Spinal cord (tissue), 10 donors: ENCODE results near the gene CFAP54. TPM values are rescaled to one million over a fixed set of nuclear protein-coding genes. Genes with fewer than 3 reads are reported as not detected.
A peak's percentile ranks its signal among the peaks of the same experiment; 100 is the strongest.

Source experiments
- DNase-seq, 6 donors: peaks; one replicate each; pipeline versions ENCODE4 v3.0.0 to v3.0.0-alpha.2; 2013 to 2015; ENCODE audit warnings: low spot score in 6 of 6, low read depth in 4 of 6
- H3K27ac ChIP-seq: one replicate; pipeline ENCODE4 v1.5.1; 2013; ENCODE audit warnings: low read depth, low read length, control low read depth
- H3K27me3 ChIP-seq: one replicate; pipeline ENCODE4 v1.6.1; 2013; ENCODE audit warnings: low read length; ENCODE audit not compliant: control insufficient read depth, insufficient read depth
- H3K36me3 ChIP-seq: one replicate; pipeline ENCODE4 v1.6.1; 2013; ENCODE audit warnings: low read length; ENCODE audit not compliant: control insufficient read depth, insufficient read depth
- H3K4me1 ChIP-seq: one replicate; pipeline ENCODE4 v1.6.1; 2013; ENCODE audit warnings: low read length; ENCODE audit not compliant: control insufficient read depth, insufficient read depth
- H3K4me3 ChIP-seq: one replicate; pipeline ENCODE4 v1.5.1; 2013; ENCODE audit warnings: low read depth, low read length, control low read depth
- H3K9me3 ChIP-seq: one replicate; pipeline ENCODE4 v1.6.1; 2013; ENCODE audit warnings: low read length; ENCODE audit not compliant: control insufficient read depth, insufficient read depth
- WGBS: methylation state at CpG from one replicate; pipeline ENCODE4 v1.1.5; 2013; ENCODE audit warnings: missing lambda C conversion rate; ENCODE audit not compliant: insufficient coverage; 5-methylcytosine and 5-hydroxymethylcytosine counted together
- polyA plus RNA-seq, 2 donors: library from polyadenylated mRNA; unstranded; fragments of 120-200 nt; gene quantifications; one replicate each; pipeline ENCODE4 v1.2.1, GENCODE V29; 2013; ENCODE audit not compliant: insufficient read length in 2 of 2
- total RNA-seq, 2 donors: library from RNA; depleted of rRNA in 1 of 2; stranded (reverse); fragments of 120-200 nt in 1 of 2; fragments of >200 nt in 1 of 2; gene quantifications; one replicate each; pipeline versions ENCODE4 v1.2.3 to v1.2.4, GENCODE V29; 2013 to 2014
- donor health status: healthy.

The CFAP54 gene
- total and polyA plus RNA-seq, 4 donors = 3.3 to 21.3 (median 11.1) TPM

- Histone ChIP-seq H3K27ac (no peak overlapping the region), H3K27me3 (no peaks in the 10 kb centered on the region), H3K36me3 (no peaks in the 10 kb centered on the region), H3K4me1 (no peaks in the 10 kb centered on the region), H3K4me3 (no peak overlapping the region), H3K9me3 (no peaks in the 10 kb centered on the region)
- no CpG with 5 or more reads among the region's 2 CpGs for WGBS
- no peak for DNase-seq
Measured at GRCh38 chr12:96861656-96862055, 372.3 kb downstream of the CFAP54 start.

DNA sequence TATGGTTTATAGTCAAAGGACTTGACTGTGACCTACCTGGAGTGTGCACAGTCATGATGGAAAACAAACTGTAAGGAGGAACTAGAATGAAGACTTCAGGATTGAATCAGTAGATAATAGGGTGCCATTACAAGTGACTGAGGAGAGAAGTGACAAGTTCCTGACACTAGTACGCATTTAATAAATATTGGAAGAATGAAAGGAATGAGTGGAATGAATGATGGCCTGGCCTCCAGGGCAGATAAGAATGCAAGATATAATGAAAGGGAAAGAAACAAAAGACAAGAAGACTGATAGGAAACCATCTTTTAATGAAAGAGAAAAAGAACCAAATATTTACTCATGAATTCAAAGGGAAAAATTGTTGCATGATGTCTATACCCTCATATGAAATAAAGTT lies 372.9 kb downstream of the CFAP54 start:
- H3K27ac ChIP-seq = no peak overlapping the region
- H3K4me1 ChIP-seq = no peaks in the 10 kb centered on the region
- H3K9me3 ChIP-seq = no peaks in the 10 kb centered on the region
- H3K27me3 ChIP-seq = no peaks in the 10 kb centered on the region
- H3K36me3 ChIP-seq = no peaks in the 10 kb centered on the region
- WGBS = 80% methylated on average over 1 of the region's 1 CpG
- H3K4me3 ChIP-seq = no peak overlapping the region
- no peak for DNase-seq

DNA sequence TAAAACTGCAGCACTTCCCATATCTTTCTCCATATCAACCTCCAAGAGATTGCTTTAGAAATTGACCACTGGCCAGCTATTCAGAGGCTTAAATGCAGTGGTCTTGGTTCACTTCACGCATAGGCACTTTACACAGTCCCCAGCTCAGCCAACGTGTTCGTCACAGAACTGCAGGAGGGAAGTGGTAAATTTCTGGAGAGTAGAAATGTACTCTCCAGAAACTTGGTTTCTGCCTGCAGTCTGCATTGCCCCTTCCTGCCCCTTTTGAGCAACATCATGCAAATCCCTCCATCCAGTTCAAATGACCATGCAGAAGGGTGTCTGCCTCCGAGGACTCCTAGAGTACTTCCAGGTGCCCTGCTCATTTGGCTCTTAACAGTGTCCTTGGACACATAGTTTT lies 375.0 kb downstream of the CFAP54 start:
- H3K4me1 ChIP-seq = no peaks in the 10 kb centered on the region
- 60% methylated on average over 1 of the region's 4 CpGs for WGBS
- DNase-seq = no peak

GRCh38 chr12:96866801-96867590 lies 377.6 kb downstream of the CFAP54 start:
- 67% methylated on average over 1 of the region's 4 CpGs for WGBS
- peak in 1 of 6 donors; percentile 43 for DNase-seq
- Histone ChIP-seq H3K4me1 (no peaks in the 10 kb centered on the region), H3K9me3 (no peaks in the 10 kb centered on the region), H3K27ac (no peak overlapping the region), H3K4me3 (no peak overlapping the region), H3K27me3 (no peaks in the 10 kb centered on the region), H3K36me3 (no peaks in the 10 kb centered on the region)

More for the DNA sequence above, 375.0 kb downstream of the CFAP54 start:
- Histone ChIP-seq H3K4me3 (no peak overlapping the region), H3K27ac (no peak overlapping the region), H3K27me3 (no peaks in the 10 kb centered on the region), H3K9me3 (no peaks in the 10 kb centered on the region), H3K36me3 (no peaks in the 10 kb centered on the region)

- Histone ChIP-seq H3K9me3 (peaks cover 1% of the 10 kb centered on the region), H3K4me3 (no peak overlapping the region), H3K27me3 (no peaks in the 10 kb centered on the region), H3K4me1 (no peaks in the 10 kb centered on the region), H3K27ac (no peak overlapping the region), H3K36me3 (no peaks in the 10 kb centered on the region)
- WGBS = no CpG with 5 or more reads among the region's 1 CpG
- no peak for DNase-seq
Measured at GRCh38 chr12:96870946-96871345, 381.6 kb downstream of the CFAP54 start.

GRCh38 chr12:96872961-96873360 lies 383.6 kb downstream of the CFAP54 start:
- H3K36me3 ChIP-seq = no peaks in the 10 kb centered on the region
- H3K9me3 ChIP-seq = peaks cover 1% of the 10 kb centered on the region
- H3K4me1 ChIP-seq = no peaks in the 10 kb centered on the region
- H3K4me3 ChIP-seq = no peak overlapping the region
- no peak for DNase-seq
- no peaks in the 10 kb centered on the region for H3K27me3 ChIP-seq
- no peak overlapping the region for H3K27ac ChIP-seq

DNA sequence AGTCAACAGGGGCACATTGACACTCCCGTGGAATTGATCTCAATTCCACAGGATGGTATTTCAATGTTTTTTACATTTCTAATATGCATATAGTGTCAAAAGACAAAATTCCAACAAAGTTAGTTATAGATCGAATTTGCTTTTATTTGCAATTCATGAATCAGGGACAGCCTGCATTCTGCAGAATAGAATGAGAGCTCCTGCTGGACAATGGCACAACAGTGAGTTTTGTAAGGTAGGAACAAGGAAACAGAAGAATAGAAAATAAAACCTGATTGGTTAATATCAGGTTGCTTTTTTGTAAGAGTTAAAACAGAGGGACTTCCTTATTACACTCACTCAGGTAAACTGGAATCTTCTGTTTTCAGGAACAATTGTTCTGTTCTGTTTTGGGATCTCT lies 384.8 kb downstream of the CFAP54 start:
- Histone ChIP-seq H3K27ac (no peak overlapping the region), H3K9me3 (peaks cover 1% of the 10 kb centered on the region), H3K27me3 (no peaks in the 10 kb centered on the region), H3K4me1 (no peaks in the 10 kb centered on the region), H3K36me3 (no peaks in the 10 kb centered on the region), H3K4me3 (no peak overlapping the region)
- no peak for DNase-seq
- WGBS = no CpG with 5 or more reads among the region's 2 CpGs

DNA sequence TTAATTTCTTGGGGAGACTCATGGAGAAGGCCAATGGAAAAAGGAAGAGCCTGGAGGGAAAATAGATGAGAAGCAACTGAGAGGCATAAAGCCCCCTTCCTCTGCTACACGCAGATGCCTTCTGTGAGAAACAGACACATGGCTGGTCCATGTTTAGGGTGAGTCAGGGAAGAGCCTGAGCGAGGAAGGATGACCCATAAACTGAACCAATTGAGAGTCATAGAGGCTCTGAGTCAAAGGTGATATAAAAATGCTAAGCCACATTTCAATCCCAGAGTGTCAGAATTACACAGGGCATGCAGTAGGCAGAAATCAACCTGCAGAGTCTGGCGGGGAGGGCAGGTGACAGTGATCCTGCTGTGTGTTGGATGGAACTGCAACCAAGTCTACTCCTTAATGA lies 387.6 kb downstream of the CFAP54 start:
- no peaks in the 10 kb centered on the region for H3K27me3 ChIP-seq
- H3K4me1 ChIP-seq = no peaks in the 10 kb centered on the region
- no peaks in the 10 kb centered on the region for H3K36me3 ChIP-seq
- no peak for DNase-seq
- H3K9me3 ChIP-seq = peaks cover 1% of the 10 kb centered on the region
- H3K27ac ChIP-seq = no peak overlapping the region
- 92% methylated on average over 2 of the region's 3 CpGs for WGBS
- no peak overlapping the region for H3K4me3 ChIP-seq

- no peaks in the 10 kb centered on the region for H3K4me1 ChIP-seq
- no CpG with 5 or more reads among the region's 1 CpG for WGBS
Measured at GRCh38 chr12:96878704-96879103, 389.3 kb downstream of the CFAP54 start.

DNA sequence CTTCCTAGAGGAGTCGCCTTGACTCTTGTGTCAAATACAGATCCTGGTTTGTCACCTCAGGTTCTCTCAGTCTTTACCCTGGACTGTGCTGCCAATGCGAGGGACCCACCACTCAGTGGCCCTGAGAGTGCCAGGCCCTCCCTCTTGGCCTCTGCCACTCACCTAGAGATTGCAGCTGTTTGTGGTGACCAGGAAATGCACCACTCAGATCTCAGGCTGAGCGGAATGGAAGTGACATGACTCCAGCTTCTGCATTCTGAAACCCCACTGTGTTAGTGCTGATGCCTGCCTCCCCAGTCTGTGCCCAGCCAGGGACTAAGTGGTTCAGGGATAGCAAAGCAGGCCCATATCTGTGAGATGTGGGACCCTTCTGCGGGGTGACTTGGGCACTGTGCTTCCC lies 389.9 kb downstream of the CFAP54 start:
- no peaks in the 10 kb centered on the region for H3K27me3 ChIP-seq
- H3K9me3 ChIP-seq = no peaks in the 10 kb centered on the region
- no peaks in the 10 kb centered on the region for H3K36me3 ChIP-seq
- no peak for DNase-seq
- whole genome bisulfite sequencing = 92% methylated on average over 4 of the region's 4 CpGs
- no peaks in the 10 kb centered on the region for H3K4me1 ChIP-seq
- H3K27ac ChIP-seq = no peak overlapping the region
- no peak overlapping the region for H3K4me3 ChIP-seq

More at GRCh38 chr12:96878704-96879103, 389.3 kb downstream of the CFAP54 start:
- Histone ChIP-seq H3K27ac (no peak overlapping the region), H3K36me3 (no peaks in the 10 kb centered on the region), H3K4me3 (no peak overlapping the region), H3K27me3 (no peaks in the 10 kb centered on the region), H3K9me3 (no peaks in the 10 kb centered on the region)
- DNase-seq = no peak
